Nephron (organoid): ENCODE results near the gene SNX27.
A peak's percentile ranks its signal among the peaks of the same experiment; 100 is the strongest.

Experiments
- H3K27ac Mint-ChIP-seq, 3 experiments: 2 replicates each; pipeline ENCODE4 v1.8.0; 2020; ENCODE audit warnings: mixed read lengths in 3 of 3, mild to moderate bottlenecking in 2 of 3, moderate library complexity in 1 of 3
- H3K27me3 Mint-ChIP-seq: 2 replicates; pipeline ENCODE4 v1.8.0; 2021; ENCODE audit warnings: low read depth, mild to moderate bottlenecking, moderate library complexity, mixed read lengths
- H3K36me3 Mint-ChIP-seq: 2 replicates; pipeline ENCODE4 v1.8.0; 2020; ENCODE audit warnings: low read depth, mixed read lengths
- H3K4me1 Mint-ChIP-seq: 2 replicates; pipeline ENCODE4 v1.8.0; 2020; ENCODE audit warnings: mixed read lengths
- H3K4me3 Mint-ChIP-seq, 3 experiments: 2 replicates each; pipeline ENCODE4 v1.8.0; 2020; ENCODE audit warnings: mild to moderate bottlenecking in 3 of 3, mixed read lengths in 3 of 3, moderate library complexity in 2 of 3
- H3K9me3 Mint-ChIP-seq: 2 replicates; pipeline ENCODE4 v1.8.0; 2020; ENCODE audit warnings: mixed read lengths
- TF ChIP-seq, protein P1 (sequence below), 3 experiments: fragments of 200-600 bp; sonication (generic); IDR thresholded peaks; one replicate each; pipeline ENCODE4 v1.5.0; 2021; ENCODE audit warnings: antibody characterized with exemption in 3 of 3; ENCODE audit not compliant: unreplicated experiment in 3 of 3

The SNX27 gene

DNA sequence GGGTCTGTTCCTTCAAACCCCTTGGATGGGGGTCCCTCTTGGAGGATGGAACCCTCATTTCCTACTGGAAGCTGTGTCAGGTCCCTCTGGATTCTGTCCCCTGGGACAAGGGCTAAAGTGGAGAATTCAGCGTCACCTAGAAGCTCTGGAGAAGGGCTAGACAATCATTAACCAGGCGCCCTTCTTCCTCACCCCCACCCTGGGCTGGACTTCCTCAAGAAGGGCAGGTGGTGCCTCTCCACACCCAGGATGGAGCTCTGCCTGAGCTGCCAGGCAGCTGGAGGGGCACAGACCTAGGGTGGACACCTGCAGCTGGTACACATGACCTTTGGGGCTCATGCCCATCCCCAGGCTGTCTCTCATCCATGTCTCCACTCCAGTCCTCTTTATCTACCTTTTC lies 101.2 kb downstream of the SNX27 start:
- Mint-ChIP-seq H3K27me3 (peaks cover 48% of the 10 kb centered on the region), H3K4me3 (no peak overlapping the region), H3K36me3 (no peaks in the 10 kb centered on the region), H3K9me3 (no peaks in the 10 kb centered on the region), H3K4me1 (peaks cover 14% of the 10 kb centered on the region), H3K27ac (no peak overlapping the region)
- TF ChIP-seq, protein P1, sequence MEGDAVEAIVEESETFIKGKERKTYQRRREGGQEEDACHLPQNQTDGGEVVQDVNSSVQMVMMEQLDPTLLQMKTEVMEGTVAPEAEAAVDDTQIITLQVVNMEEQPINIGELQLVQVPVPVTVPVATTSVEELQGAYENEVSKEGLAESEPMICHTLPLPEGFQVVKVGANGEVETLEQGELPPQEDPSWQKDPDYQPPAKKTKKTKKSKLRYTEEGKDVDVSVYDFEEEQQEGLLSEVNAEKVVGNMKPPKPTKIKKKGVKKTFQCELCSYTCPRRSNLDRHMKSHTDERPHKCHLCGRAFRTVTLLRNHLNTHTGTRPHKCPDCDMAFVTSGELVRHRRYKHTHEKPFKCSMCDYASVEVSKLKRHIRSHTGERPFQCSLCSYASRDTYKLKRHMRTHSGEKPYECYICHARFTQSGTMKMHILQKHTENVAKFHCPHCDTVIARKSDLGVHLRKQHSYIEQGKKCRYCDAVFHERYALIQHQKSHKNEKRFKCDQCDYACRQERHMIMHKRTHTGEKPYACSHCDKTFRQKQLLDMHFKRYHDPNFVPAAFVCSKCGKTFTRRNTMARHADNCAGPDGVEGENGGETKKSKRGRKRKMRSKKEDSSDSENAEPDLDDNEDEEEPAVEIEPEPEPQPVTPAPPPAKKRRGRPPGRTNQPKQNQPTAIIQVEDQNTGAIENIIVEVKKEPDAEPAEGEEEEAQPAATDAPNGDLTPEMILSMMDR (IDR thresholded peaks at IDR 0.05; ENCODE audit: unreplicated experiment in 3 of 3): no peak

DNA sequence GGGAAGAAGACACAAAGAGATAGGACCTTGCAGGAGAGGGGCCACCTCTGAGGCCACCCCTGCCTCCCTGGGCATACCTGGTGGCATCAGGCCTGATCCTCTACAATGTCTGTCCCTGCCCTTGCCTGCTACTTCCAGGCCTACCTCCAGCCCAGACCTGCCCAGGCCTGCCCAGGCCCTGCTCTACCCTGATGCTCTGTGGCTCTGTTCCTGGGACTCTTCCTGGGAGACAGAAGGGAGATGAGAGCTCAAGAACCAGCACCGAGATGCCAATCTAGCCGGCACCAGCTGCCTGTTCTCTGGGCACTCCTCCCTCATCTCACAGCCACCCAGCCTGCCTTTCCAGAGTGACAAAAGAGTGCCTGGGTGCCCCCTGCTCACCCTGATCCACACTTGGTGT lies 102.0 kb downstream of the SNX27 start:
- H3K27me3 Mint-ChIP-seq: peaks cover 56% of the 10 kb centered on the region
- no peak overlapping the region for H3K27ac Mint-ChIP-seq
- H3K4me1 Mint-ChIP-seq: peaks cover 22% of the 10 kb centered on the region
- no peaks in the 10 kb centered on the region for H3K36me3 Mint-ChIP-seq
- no peaks in the 10 kb centered on the region for H3K9me3 Mint-ChIP-seq
- TF ChIP-seq, protein P1 (IDR thresholded peaks at IDR 0.05; ENCODE audit: unreplicated experiment in 3 of 3): no peak
- no peak overlapping the region for H3K4me3 Mint-ChIP-seq

DNA sequence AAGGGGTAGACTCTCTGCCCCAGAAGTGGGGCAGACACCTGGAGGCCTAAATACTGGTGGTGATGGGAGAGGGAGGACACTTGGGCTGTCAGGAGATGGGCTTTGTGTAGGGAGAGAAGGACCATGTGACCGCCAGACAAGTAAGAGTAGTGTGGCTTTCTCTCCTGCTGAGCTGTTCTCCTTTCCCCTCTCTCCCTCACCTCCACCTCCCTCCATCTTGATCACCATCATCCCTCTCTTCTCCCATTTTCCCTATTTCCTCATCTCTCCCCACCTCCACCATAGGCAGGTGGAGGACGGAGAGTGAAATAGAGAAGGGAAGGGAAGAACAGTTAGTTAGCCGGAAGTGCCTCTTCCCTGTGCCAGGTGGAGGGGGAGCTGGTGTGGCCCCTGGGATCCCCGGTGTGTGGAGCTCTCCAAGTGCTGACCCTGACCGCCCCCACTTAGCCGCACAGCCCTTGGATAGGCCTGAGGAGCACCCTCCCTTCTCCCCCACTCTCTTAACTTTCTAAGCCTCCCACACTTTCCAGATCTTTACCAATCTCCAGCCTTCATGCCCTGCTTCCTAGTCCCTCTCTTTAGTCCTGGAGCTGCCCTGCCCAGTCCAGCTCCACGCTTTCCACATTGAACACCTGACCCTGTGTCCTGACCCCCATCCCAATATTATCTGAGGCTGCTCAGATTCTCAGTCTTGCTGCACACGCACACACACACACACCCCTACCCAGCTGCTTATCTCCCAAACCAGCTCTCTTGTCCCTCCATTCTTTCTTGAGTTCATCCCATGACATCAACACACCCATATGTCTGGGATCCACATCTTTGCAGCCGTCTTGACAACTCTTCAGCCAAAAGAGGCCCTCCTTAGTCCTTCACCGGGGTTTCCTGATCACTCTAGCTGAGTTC lies 103.2 kb downstream of the SNX27 start:
- Mint-ChIP-seq H3K4me3 (peak overlapping the region in 2 of 3 experiments; percentile 6 to 19), H3K4me1 (peaks cover 23% of the 10 kb centered on the region)

DNA sequence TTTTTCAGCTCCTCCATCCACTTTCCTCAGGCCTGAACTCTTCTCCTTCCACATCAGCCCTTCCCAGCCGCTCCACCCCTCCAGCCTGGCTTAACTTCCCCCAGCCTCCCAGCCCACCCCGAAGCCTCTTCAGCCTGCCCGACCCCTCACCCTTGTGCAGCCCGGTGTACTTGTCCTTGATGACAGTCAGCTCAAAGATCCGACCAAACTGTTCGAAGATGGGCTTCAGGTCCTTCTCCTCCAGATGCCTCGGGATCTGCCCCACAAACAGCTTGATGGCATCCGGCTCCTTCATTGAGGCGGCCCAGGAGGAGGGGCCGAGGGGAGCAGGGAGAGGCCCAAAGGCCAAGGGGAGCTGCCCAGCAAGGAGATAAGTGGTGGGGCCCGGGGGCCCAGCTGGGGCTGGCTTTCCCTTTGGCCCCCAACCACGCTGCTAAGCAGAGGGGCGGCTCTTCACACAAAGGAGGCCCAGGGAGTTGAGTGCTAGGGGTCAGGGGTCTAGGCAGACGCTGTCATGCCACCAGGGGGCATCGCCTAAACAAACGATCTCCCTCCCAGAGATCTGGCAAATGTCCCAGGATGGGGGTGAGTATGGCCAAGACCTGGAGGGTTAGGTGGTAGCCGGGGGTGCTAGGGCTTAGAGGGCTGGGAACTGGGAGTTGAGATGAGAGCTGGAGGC lies 104.0 kb downstream of the SNX27 start:
- no peaks in the 10 kb centered on the region for H3K9me3 Mint-ChIP-seq
- H3K4me3 Mint-ChIP-seq: peak overlapping the region in 2 of 3 experiments; percentile 6 to 19
- H3K4me1 Mint-ChIP-seq: peaks cover 31% of the 10 kb centered on the region
- no peaks in the 10 kb centered on the region for H3K36me3 Mint-ChIP-seq
- TF ChIP-seq, protein P1 (IDR thresholded peaks at IDR 0.05; ENCODE audit: unreplicated experiment in 3 of 3): no peak
- H3K27ac Mint-ChIP-seq: no peak overlapping the region
- H3K27me3 Mint-ChIP-seq: peaks cover 76% of the 10 kb centered on the region

More for the DNA sequence above, 103.2 kb downstream of the SNX27 start:
- Mint-ChIP-seq H3K9me3 (no peaks in the 10 kb centered on the region), H3K27ac (no peak overlapping the region), H3K27me3 (peaks cover 68% of the 10 kb centered on the region), H3K36me3 (no peaks in the 10 kb centered on the region)
- TF ChIP-seq, protein P1 (IDR thresholded peaks at IDR 0.05; ENCODE audit: unreplicated experiment in 3 of 3): no peak

DNA sequence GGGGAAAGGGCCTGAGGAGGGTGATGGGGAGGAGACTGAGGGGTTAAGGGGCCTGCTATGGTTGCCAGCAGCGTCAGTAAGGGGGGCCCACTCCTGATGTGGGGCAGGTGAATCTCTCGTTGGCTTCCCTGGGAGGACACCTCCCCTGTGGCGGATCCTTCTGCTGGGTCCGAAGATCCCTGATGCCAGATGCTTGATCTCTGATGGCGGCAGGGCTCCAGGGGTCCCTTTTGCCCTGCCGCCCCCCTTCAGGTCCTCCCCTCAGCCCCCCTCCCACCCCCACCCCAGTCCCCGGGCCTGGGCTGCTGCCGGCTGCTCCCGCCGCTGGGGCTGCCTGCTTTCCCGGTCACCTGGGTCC lies 104.5 kb downstream of the SNX27 start:
- Mint-ChIP-seq H3K27ac (no peak overlapping the region), H3K36me3 (no peaks in the 10 kb centered on the region), H3K27me3 (peaks cover 79% of the 10 kb centered on the region), H3K9me3 (no peaks in the 10 kb centered on the region), H3K4me1 (peaks cover 34% of the 10 kb centered on the region), H3K4me3 (peak overlapping the region in 1 of 3 experiments; percentile 13)
- TF ChIP-seq, protein P1 (IDR thresholded peaks at IDR 0.05; ENCODE audit: unreplicated experiment in 3 of 3): no peak
